Activated T-cell treated with anti-CD3 and anti-CD28 coated beads, Interleukin-2, amount 50 U/mL, for 72 hours (primary cell): ENCODE data around the gene ALB. TPM values are rescaled to one million over a fixed set of nuclear protein-coding genes. Genes with fewer than 3 reads are reported as not detected.

ENCODE experiments used
- ATAC-seq, 2 donors: fragments of 150-1000 bp; cut with Tn5 transposase; replicated peaks in 1 of 2; 2 replicates each; pipeline ENCODE4 v1.10.0; 2021; ENCODE audit warnings: moderate library complexity in 2 of 2, mild to moderate bottlenecking in 1 of 2
- DNase-seq, 2 donors: peaks; one replicate each; pipeline ENCODE4 v3.0.0; 2021 to 2022; ENCODE audit warnings: mixed read lengths in 1 of 2
- H3K27ac Mint-ChIP-seq: one replicate; pipeline ENCODE4 v1.8.0; 2022; ENCODE audit warnings: mild to moderate bottlenecking, moderate library complexity, mixed read lengths
- H3K27me3 Mint-ChIP-seq: one replicate; pipeline ENCODE4 v1.8.0; 2022; ENCODE audit warnings: low read depth, mixed read lengths
- H3K36me3 Mint-ChIP-seq, 2 donors: one replicate each; pipeline ENCODE4 v1.8.0; 2022; ENCODE audit warnings: mixed read lengths in 2 of 2, mild to moderate bottlenecking in 1 of 2; ENCODE audit not compliant: insufficient read depth in 2 of 2
- H3K4me1 Mint-ChIP-seq: one replicate; pipeline ENCODE4 v1.8.0; 2022; ENCODE audit warnings: low read depth, mixed read lengths
- H3K4me3 Mint-ChIP-seq, 2 donors: one replicate each; pipeline ENCODE4 v1.8.0; 2022; ENCODE audit warnings: mild to moderate bottlenecking in 2 of 2, mixed read lengths in 2 of 2, moderate library complexity in 2 of 2
- H3K9me3 Mint-ChIP-seq, 2 donors: one replicate each; pipeline ENCODE4 v1.8.0; 2022; ENCODE audit warnings: mixed read lengths in 2 of 2
- total RNA-seq, 2 donors: library from RNA; stranded (reverse); gene quantifications; one replicate each; pipeline ENCODE4 v1.2.3, GENCODE V29; 2022

The ALB gene
- total RNA-seq, 2 donors from 2014 or later = 0.42 TPM; not detected in 1

DNA sequence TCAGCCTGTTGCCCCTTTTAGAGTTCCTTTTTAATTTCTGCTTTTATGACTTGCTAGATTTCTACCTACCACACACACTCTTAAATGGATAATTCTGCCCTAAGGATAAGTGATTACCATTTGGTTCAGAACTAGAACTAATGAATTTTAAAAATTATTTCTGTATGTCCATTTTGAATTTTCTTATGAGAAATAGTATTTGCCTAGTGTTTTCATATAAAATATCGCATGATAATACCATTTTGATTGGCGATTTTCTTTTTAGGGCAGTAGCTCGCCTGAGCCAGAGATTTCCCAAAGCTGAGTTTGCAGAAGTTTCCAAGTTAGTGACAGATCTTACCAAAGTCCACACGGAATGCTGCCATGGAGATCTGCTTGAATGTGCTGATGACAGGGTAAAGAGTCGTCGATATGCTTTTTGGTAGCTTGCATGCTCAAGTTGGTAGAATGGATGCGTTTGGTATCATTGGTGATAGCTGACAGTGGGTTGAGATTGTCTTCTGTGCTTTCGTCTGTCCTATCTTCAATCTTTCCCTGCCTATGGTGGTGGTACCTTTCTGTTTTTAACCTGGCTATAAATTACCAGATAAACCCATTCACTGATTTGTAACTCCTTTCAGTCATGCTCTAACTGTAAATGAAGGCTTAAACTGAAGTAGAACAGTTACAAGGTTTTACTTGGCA is 7.8 kb downstream of the ALB start:
- Mint-ChIP-seq H3K4me3 (no peak overlapping the region), H3K36me3 (no peaks in the 10 kb centered on the region), H3K27me3 (no peaks in the 10 kb centered on the region), H3K9me3 (no peaks in the 10 kb centered on the region), H3K27ac (no peak overlapping the region), H3K4me1 (no peaks in the 10 kb centered on the region)
- no peak for DNase-seq
- no peak for ATAC-seq

GRCh38 chr4:73413294-73413755 is 9.2 kb downstream of the ALB start:
- Mint-ChIP-seq H3K9me3 (no peaks in the 10 kb centered on the region), H3K4me1 (no peaks in the 10 kb centered on the region), H3K27ac (no peak overlapping the region), H3K4me3 (no peak overlapping the region), H3K36me3 (no peaks in the 10 kb centered on the region), H3K27me3 (no peaks in the 10 kb centered on the region)
- DNase-seq (no peak), ATAC-seq (no peak)

DNA sequence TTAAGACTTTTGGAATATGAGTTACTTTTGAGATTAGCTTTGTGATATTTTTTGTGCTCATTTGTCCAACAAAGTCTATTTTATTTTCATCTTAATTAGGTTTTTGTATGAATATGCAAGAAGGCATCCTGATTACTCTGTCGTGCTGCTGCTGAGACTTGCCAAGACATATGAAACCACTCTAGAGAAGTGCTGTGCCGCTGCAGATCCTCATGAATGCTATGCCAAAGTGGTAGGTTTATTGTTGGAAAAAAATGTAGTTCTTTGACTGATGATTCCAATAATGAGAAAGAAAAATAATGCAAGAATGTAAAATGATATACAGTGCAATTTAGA is 10.8 kb downstream of the ALB start:
- Mint-ChIP-seq H3K4me1 (no peaks in the 10 kb centered on the region), H3K4me3 (no peak overlapping the region), H3K27ac (no peak overlapping the region), H3K36me3 (no peaks in the 10 kb centered on the region), H3K27me3 (no peaks in the 10 kb centered on the region), H3K9me3 (no peaks in the 10 kb centered on the region)
- ATAC-seq = no peak
- DNase-seq = no peak

DNA sequence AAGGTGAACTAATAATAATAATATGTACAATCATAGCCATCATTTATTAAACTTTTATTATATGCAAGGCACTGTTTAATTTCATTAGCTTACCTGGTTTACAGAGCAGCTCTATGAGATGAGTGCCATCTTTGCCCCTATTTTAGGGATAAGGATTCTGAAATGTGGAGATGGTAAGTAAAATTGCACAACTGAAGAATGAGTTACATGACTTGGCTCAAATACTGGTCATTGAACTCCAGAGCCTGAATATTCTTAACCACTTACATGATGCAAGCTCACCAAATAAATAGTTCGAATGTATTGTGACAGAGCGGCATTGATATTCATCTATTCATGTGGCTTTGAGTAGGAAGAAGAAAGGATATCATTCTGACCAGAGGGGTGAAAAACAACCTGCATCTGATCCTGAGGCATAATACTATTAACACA is 11.7 kb downstream of the ALB start:
- ATAC-seq (no peak), DNase-seq (no peak)
- Mint-ChIP-seq H3K9me3 (no peaks in the 10 kb centered on the region), H3K4me1 (no peaks in the 10 kb centered on the region), H3K4me3 (no peak overlapping the region), H3K36me3 (no peaks in the 10 kb centered on the region), H3K27ac (no peak overlapping the region), H3K27me3 (no peaks in the 10 kb centered on the region)

DNA sequence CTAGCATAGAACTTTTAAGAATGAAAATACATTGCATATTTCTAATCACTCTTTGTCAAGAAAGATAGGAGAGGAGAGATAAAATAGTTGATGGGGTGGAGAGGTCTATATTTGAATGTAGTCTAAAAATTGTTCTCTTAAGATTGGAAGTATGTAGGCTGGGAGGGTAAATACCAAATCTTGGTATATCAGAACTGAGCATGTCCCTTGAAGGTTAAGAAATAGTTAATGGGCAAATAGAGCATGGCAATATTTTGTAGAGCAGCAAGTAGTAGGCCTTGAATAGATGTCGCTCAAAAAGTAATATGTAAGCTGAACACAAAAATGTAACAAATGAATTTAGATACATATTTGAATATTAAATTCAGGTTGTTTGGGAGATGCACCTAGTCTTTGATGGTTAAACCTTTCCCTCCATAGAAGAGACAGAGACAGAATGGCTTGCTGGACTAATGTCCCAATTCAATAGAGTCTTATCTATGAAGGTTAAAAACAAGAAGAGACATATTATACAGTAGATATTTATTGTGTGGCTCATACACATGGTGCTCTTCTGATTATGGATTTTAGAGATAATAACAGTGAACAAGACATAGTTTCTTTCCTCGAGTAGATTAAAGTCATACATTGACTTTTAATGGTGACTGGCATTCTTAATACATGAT is 12.5 kb downstream of the ALB start:
- Mint-ChIP-seq H3K4me1 (no peaks in the 10 kb centered on the region), H3K9me3 (no peaks in the 10 kb centered on the region), H3K27ac (no peak overlapping the region), H3K36me3 (no peaks in the 10 kb centered on the region), H3K27me3 (no peaks in the 10 kb centered on the region), H3K4me3 (no peak overlapping the region)
- DNase-seq (no peak), ATAC-seq (no peak)

GRCh38 chr4:73417342-73417741 is 13.3 kb downstream of the ALB start:
- no peaks in the 10 kb centered on the region for H3K27me3 Mint-ChIP-seq
- no peak overlapping the region for H3K27ac Mint-ChIP-seq
- DNase-seq (no peak), ATAC-seq (no peak)
- H3K36me3 Mint-ChIP-seq = no peaks in the 10 kb centered on the region
- H3K4me1 Mint-ChIP-seq = no peaks in the 10 kb centered on the region
- no peak overlapping the region for H3K4me3 Mint-ChIP-seq
- H3K9me3 Mint-ChIP-seq = no peaks in the 10 kb centered on the region

GRCh38 chr4:73417973-73418372 is 13.9 kb downstream of the ALB start:
- no peak overlapping the region for H3K4me3 Mint-ChIP-seq
- H3K4me1 Mint-ChIP-seq = no peaks in the 10 kb centered on the region
- no peaks in the 10 kb centered on the region for H3K9me3 Mint-ChIP-seq

GRCh38 chr4:73418677-73419076 is 14.6 kb downstream of the ALB start:
- Mint-ChIP-seq H3K4me3 (no peak overlapping the region), H3K9me3 (no peaks in the 10 kb centered on the region), H3K36me3 (no peaks in the 10 kb centered on the region), H3K27me3 (no peaks in the 10 kb centered on the region), H3K27ac (no peak overlapping the region), H3K4me1 (no peaks in the 10 kb centered on the region)
- no peak for DNase-seq
- no peak for ATAC-seq

More at GRCh38 chr4:73417973-73418372, 13.9 kb downstream of the ALB start:
- Mint-ChIP-seq H3K27me3 (no peaks in the 10 kb centered on the region), H3K36me3 (no peaks in the 10 kb centered on the region), H3K27ac (no peak overlapping the region)
- DNase-seq = no peak
- ATAC-seq = no peak

DNA sequence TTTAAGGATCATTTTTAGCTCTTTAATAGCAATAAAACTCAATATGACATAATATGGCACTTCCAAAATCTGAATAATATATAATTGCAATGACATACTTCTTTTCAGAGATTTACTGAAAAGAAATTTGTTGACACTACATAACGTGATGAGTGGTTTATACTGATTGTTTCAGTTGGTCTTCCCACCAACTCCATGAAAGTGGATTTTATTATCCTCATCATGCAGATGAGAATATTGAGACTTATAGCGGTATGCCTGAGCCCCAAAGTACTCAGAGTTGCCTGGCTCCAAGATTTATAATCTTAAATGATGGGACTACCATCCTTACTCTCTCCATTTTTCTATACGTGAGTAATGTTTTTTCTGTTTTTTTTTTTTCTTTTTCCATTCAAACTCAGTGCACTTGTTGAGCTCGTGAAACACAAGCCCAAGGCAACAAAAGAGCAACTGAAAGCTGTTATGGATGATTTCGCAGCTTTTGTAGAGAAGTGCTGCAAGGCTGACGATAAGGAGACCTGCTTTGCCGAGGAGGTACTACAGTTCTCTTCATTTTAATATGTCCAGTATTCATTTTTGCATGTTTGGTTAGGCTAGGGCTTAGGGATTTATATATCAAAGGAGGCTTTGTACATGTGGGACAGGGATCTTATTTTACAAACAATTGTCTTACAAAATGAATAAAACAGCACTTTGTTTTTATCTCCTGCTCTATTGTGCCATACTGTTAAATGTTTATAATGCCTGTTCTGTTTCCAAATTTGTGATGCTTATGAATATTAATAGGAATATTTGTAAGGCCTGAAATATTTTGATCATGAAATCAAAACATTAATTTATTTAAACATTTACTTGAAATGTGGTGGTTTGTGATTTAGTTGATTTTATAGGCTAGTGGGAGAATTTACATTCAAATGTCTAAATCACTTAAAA is 15.3 kb downstream of the ALB start:
- Mint-ChIP-seq H3K4me3 (no peak overlapping the region), H3K27ac (no peak overlapping the region), H3K4me1 (no peaks in the 10 kb centered on the region), H3K27me3 (no peaks in the 10 kb centered on the region), H3K36me3 (no peaks in the 10 kb centered on the region), H3K9me3 (no peaks in the 10 kb centered on the region)
- no peak for DNase-seq
- no peak for ATAC-seq

DNA sequence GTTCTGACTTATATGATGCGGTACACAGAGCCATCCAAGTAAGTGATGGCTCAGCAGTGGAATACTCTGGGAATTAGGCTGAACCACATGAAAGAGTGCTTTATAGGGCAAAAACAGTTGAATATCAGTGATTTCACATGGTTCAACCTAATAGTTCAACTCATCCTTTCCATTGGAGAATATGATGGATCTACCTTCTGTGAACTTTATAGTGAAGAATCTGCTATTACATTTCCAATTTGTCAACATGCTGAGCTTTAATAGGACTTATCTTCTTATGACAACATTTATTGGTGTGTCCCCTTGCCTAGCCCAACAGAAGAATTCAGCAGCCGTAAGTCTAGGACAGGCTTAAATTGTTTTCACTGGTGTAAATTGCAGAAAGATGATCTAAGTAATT is 16.5 kb downstream of the ALB start:
- DNase-seq = no peak
- Mint-ChIP-seq H3K27ac (no peak overlapping the region), H3K27me3 (no peaks in the 10 kb centered on the region), H3K36me3 (no peaks in the 10 kb centered on the region), H3K4me1 (no peaks in the 10 kb centered on the region), H3K9me3 (no peaks in the 10 kb centered on the region), H3K4me3 (no peak overlapping the region)
- ATAC-seq = no peak

DNA sequence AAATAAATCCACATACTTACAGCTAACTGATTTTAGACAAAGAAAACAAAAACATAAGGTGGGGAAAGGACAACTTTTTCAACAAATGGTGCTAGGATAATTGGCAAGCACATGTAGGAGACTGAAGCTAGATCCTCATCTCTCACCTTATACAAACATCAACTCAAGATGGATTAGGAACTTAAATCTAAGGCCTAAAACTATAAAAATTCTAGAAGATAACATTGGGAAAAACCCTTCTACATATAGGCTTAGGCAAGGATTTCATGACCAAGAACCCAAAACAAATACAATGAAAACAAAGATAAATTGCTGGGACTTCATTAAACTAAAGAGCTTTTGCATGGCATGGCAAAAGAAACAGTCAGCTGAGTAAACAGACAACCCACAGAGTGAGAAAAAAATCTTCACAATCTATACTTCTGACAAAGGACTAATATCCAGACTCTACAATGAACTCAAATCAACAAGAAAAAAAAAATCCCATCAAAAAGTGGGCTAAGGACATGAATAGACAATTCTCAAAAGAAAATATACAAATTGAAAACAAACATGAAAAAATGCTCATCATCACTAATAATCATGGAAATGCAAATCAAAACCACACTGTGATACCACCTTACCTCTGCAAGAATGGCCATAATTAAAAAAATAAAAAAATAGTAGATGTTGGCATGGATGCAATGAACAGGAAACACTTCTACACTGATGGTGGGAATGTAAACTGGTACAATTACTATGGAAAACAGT is 17.8 kb downstream of the ALB start:
- Mint-ChIP-seq H3K27ac (no peak overlapping the region), H3K27me3 (no peaks in the 10 kb centered on the region), H3K36me3 (no peaks in the 10 kb centered on the region), H3K4me3 (no peak overlapping the region), H3K9me3 (no peaks in the 10 kb centered on the region), H3K4me1 (no peaks in the 10 kb centered on the region)
- DNase-seq (no peak), ATAC-seq (no peak)

DNA sequence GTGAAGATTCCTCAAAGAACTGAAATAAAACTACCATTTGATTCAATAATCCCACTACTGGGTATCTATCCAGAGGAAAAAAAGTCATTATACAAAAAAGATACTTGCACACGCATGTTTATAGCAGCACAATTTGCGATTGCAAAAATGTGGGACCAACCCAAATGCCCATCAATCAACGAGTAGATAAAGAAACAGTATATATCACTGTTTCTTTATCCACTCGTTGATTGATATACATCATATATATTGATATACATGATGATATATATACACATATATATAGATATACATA is 18.3 kb downstream of the ALB start:
- ATAC-seq = no peak
- H3K27me3 Mint-ChIP-seq = no peaks in the 10 kb centered on the region
- H3K4me1 Mint-ChIP-seq = no peaks in the 10 kb centered on the region

GRCh38 chr4:73423184-73423583 is 19.1 kb downstream of the ALB start:
- no peaks in the 10 kb centered on the region for H3K9me3 Mint-ChIP-seq
- H3K36me3 Mint-ChIP-seq = no peaks in the 10 kb centered on the region
- no peaks in the 10 kb centered on the region for H3K27me3 Mint-ChIP-seq
- ATAC-seq (no peak), DNase-seq (no peak)
- no peaks in the 10 kb centered on the region for H3K4me1 Mint-ChIP-seq
- H3K27ac Mint-ChIP-seq = no peak overlapping the region
- no peak overlapping the region for H3K4me3 Mint-ChIP-seq

More for the DNA sequence above, 18.3 kb downstream of the ALB start:
- no peak overlapping the region for H3K27ac Mint-ChIP-seq
- H3K9me3 Mint-ChIP-seq = no peaks in the 10 kb centered on the region
- H3K36me3 Mint-ChIP-seq = no peaks in the 10 kb centered on the region
- no peak for DNase-seq
- no peak overlapping the region for H3K4me3 Mint-ChIP-seq
